ENCODE measurements around the gene SF3A2.

SF3A2 gene

DNA sequence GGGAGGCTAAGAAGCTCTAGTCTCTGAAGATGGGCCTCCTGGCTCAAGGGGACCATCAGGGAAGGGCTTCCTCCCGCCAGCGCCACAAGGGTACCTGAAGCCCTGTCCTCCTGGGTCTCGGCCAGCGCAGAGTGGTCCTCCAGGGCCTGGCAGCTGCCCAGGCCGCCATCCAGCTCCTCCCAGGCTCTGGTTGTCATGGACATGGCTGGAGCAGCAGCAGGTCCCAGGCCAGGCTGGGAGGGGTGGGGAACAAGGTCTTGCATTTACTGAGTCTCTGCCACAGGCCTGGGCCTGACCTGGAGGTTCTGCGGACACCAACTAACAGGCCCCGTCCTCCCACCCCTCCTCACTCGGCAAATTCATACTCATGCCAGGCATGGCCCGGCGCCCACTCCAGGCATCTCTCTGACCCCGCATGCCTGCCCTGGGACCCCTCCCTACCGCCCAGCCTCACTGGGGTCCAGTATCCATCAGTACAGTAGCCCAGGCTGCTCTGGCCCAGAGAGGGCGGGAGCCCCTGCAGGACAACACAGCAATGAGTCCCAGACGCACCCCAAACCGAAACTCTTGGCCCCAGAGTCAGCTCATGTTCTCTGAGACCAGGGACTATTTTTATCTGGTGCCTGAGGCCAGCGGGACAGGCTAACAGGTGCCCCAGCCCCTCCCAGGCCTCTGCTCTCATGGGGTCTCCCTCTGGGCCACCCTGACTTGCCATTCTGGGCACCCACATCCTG lies 18.7 kb downstream of the SF3A2 start:
- no peak for DNase-seq

DNA sequence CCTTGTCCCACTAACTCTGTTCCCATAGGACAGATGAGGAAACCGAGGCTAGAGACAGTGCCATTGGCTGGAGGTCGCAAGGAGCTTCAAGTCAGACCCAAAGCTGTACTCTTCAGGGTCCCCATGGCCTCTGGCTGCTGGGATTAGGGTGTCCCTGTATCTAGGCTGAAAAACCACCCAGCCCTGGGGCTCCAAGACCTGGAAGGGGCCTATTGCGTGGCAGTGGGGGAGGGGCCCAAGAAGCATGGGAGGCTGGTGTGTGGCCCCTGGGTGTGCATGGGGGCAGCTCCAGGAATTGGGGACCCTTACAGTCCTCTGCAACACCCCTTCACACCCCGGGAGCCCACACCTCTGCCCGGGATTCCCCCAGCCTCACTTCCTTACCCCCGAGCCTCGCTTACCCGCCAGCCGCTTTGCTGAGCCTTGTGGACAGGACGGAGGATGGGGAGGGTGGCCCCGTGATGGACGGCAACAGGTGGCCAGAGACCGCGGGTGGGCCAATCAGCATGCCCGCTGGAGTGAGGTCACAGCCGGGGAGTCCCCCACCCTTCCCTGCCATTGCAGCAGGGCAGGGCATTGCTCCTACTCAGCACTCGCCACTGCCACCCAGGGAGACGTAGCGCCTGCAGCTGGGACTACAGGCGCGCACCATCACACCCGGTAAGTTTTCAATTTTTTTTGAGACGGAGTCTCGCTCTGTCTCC lies 19.5 kb downstream of the SF3A2 start, which contains the start of gene JSRP1:
TSS of gene JSRP1 (minus strand) at position 436 of the 704 bp plus-strand sequence. CDS start 1,103 bp downstream, outside the sequence.
- DNase-seq = no peak

DNA sequence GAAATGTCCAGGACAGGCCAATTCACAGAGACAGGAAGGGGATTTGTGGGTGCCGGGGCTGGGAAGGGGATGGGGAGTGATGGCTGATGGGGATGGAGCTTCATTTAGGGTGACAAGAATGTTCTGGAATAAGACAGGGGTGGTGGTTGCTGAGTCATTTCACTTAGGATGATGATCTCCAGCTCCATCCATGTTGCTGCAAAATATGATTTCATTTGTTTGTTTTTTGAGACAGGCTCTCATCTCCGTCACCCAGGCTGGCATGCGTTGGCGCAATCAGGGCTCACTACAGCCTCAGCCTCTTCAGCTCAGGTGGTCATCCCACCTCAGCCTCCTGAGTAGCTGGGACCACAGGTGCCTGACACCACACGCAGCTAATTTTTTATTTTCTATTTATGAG lies 22.7 kb downstream of the SF3A2 start:
- no peak for DNase-seq

DNA sequence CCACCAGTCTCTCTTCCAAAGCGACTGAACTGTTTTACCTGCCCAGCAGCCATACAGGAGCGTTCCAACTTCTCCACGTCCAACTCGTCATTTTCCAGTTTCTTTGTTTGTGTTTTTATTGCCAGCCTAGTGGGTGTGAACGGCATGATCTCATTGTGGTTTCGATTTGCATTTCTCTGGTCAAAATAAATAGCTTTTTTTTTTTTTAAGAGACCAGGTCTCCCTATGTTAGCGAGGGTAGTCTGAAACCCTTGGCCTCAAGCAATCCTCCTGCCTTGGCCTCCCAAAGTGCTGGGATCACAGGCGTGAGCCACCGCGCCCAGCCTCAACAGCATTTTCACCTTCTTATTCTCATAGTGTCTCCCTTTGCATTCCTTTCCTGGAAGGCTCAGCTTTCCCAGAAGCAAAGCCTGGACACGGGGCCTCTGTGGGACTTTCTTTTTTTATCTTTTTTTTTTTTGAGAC lies 23.7 kb downstream of the SF3A2 start:
- DNase-seq = no peak

DNA sequence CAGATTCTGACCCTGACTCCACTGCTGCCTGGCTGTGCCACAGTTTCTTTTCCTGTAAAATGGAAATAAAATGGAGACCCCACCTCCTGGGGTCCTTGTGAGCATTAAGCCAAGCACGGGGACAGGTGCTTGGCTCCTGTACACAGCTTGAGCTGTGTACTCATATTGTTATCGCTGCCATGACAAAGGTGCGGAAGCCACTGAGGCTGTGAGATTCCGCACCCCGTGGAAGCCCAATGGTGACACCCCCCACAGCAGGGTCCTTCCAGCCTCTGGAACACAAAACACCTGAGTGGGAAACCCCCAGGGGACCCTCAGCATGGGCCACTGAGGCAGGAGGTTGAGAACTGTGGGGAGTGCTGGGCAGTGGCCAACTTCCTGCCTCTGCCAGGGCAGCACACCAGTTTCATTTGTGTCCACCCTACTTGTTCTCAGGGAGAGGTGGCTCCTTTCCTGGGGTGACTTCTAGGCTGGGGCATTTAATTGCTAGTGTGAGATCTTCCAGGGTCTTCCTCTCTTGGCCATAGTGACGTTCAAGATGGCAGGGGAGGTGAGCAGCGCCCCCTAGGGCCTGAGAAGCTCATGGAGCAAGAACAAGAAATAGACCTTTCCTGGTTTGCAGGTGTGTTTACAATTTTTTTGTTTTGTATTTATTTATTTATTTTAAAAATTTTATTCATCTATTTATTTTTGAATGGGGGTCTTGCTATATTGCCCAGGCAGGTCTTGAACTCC lies 25.0 kb downstream of the SF3A2 start:
- no peak for DNase-seq

DNA sequence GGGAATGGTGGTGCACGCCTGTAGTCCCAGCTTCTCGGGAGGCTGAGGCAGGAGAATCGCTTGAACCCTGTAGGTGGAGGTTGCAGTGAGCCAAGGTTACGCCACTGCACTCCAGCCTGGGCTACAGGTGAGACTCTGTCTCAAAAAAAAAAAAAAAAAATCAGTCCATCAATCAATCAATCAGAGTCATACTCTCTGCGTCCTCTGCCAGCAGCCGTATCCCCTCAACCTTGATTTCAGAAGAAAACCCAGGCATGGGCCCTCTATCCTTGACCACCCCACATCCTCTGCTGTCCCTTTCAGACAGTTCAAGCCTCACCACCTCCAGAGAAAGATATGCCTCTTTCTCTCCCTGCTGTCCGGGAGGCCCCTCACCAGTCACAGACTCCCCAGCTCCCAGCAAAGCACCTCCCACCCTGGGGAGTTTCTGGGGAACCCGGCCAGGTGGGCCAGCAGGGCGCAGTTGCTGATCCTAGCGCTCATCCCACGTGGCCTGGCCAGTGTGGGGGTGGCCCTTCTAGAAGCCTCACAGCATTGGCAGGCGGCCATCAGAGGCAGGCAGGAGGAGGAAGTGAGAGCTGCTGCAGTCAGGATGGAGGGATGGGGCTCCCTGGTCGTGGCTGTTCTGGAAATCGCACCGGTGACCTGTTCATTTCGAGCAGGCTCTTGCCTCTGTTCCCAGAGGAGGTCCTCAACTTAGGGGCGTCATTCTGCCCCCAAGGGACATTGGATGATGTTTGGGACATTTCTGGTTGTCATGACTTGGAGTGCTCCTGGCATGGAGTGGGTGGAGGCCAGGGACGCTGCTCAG lies 29.8 kb downstream of the SF3A2 start:
- no peak for DNase-seq

DNA sequence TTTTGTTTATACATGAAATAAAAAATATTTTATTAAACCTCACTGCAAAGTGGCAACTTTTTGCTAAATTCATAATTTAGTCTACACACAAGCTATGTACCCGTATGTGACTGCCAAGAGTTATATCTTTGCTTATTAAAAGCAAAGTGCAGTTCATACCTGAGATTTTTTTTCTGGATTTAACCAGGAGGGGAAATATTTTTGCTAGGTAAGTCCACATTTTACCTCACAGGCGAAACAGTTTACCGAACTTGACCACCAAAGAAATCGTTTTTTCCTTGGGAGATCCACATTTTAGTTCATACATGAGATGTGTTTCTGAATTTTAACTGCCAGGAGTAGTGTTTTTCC lies 31.8 kb downstream of the SF3A2 start:
- DNase-seq = no peak

DNA sequence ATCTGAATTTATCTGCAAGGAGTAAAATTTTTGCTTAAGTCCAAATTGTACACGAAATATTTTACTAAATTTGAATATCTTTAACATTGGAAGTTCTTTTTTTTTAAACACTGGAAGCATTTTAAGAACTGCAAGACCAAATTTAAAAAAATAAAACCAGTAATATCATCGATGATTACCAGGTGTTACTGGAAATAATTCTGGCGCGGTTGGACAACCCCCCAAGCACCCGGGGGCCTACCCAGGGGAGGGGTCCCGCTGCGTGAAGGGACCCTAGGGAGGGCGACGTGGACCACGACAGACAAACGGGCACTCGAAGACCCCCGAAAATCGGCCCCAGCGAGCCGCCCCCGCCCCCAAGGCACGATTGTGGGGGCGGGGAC lies 32.2 kb downstream of the SF3A2 start:
- DNase-seq = no peak

DNA sequence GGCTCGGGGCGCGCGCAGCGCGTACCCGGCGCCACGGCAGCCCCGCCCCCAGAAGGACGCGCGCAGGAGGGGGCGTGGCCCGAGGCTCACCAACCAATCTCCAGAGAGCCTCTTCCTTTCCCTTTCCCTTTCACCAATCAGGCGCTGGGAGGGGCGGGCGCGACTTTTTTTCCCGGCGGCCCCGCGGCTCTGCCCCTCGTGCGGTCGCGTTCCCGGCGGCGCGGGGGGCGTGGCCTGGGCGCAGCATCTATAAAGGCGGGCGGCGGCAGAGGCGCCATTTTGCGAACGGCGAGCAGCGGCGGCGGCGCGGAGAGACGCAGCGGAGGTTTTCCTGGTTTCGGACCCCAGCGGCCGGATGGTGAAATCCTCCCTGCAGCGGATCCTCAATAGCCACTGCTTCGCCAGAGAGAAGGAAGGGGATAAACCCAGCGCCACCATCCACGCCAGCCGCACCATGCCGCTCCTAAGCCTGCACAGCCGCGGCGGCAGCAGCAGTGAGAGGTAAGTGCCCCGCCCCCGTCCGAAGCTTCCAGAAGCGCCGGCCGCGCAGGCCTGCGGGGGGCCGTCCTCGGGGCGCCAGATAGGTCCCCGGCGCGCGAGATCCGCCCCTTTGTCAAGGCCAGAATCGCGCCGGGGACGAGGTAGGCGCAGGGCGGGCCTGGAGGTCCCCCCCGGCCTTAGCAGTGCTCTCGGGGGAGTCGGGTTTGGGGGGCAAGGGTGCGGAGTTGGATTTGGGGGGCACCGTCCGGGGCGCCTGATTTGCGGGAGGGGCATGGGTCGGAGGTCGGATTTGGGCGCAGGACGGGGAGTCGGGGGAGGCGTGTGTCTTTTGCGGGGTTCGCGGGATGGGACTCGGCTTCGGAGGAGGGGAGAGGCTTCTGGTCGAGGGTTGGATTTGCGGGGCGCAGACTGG lies 32.9 kb downstream of the SF3A2 start:
- DNase-seq = peak; percentile 88

DNA sequence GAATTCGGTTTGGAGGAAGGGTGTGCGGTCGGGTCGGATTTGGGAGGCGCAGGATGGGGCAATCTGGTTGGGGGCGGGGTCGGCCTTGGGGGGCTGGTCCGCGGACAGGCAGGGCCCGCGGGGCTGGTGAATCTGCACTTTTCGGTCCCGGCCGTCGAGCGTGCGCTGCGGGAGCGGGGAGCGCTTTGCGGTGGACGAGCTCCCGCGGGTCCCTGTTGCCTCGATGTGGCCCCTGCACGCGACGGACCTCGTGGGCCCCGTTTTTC lies 33.5 kb downstream of the SF3A2 start:
- DNase-seq = no peak

DNA sequence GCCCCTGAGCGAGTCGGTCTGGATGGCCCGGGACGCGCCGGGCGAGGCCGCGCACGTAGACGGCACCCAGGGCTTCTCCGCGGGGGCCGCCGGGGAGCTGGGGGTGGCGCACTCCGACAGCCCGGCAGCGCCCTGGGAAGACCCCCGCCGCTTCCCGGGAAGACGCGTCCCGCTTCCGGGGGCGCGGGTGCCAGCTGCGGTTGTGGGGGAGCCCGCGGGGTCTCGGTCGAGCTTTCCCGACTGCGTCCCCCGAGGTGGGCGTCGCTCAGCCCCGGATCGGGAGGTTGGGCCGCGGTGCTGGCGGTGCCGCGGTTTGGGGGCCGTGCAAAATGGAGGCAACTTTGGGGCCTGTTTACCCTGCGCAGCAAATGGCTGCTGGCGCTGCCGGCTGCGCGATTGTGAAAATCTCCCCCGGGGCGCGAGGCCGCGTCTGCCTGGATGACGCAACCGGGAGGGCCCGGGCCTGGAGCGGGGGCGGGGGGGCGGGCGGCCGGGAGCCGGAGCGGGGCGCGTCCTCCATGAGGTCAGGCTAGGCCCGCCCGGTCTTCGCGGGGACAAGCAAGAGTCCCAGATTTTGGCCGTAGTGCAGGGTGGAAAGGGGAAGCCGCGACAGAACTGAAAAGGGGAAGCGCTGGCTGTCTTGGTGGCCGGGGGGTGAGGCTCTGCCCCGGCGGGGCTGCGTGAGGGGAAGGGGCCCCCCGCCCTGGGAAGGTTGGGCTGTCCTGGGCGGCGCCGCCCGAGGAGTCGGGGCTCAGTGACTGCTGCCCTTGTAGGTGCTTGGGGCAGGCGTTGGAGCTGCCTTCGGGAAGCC lies 34.0 kb downstream of the SF3A2 start:
- no peak for DNase-seq

DNA sequence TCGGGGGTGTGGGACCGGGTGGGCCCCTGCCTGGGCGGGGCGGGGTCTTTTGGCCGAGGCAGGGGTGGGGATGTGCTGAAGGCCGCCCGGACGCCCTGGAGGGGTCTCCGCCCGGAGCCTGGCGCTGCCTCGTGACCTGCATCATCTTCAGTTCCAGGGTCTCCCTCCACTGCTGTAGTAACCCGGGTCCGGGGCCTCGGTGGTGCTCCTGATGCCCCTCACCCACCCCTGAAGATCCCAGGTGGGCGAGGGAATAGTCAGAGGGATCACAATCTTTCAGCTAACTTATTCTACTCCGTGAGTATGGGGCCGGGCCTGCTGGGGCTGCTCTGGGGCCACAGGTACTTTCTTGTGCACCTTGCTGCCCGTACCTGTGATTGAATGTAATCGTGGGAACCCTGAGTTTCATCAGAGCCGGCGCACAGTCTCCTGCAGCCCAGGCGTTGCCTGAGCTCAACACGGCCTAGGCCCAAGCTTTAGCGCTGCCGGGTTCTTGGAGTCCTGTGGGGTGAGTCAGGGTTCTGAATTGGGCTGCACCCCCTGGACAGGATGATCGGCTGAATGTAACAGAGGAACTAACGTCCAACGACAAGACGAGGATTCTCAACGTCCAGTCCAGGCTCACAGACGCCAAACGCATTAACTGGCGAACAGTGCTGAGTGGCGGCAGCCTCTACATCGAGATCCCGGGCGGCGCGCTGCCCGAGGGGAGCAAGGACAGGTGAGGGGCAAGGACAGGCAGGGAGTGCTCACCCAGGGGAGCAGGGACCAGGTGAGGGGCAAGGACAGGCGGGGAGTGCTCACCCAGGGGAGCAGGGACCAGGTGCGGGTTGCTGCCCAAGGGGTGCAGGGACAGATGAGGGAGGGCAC lies 34.8 kb downstream of the SF3A2 start:
- no peak for DNase-seq

DNA sequence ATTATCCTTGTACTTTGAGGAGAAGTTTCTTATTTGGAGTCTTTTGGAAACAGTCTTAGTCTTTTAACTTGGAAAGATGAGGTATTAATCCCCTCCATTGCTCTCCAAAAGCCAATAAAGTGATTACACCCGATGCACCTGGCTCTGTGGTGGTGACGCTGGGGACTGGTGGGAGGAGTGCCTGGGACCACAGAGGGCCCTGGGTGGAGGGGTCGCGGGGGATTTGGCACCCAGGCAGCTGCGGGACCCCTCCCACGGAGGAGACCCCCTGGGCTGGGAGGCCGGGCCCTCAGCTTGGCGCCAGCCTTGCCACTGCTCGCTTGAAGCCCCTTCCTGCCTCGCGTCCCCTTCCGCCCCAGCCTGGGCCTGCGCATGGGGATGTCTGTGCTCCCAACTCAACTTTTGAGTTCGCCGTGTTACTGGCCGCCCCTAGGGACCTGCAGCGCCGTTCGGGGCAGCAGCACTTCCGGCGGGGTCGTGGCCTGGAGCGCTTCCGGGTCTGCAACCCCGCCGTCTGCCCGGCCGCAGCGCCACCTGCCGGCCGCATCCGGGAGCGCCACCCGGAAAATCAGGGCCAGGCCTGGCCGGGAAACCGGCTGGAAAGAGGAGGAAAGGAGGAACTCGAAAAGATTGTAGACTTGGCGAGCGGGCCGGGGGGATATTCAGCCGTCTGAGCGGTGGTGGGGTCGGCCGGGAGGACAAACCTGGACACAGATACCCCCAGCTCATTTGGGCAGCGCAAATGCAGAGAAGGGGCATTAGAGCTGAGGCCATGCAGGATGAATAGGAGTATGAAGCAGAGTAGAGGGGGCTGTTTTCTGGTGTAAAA lies 36.9 kb downstream of the SF3A2 start:
- peak; percentile 12 for DNase-seq

DNA sequence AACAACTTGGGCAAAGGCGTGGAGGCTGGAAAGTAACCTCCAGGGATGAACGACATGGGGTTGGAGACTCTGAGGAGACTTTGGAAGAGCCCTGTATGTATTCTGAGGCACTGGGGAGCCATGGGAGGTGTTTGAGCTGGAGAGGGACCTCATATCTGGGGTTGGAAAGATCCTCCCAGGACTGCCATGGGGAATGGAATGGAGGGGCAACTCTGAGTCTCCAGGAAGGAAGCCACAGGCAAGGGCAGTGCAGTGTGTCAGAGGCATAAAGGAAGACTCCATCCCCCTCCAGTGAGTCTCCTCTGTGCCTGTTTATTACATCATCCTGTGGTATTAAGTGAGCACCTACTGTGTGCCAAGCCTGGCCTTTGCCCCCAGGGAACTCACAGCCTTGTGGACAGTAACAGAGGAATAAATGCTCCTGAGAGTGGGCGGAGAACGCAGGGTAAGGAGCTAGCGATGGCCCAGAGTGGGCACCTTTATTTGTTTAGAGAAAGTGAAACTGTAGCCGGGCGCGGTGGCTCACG lies 37.6 kb downstream of the SF3A2 start:
- DNase-seq = no peak

DNA sequence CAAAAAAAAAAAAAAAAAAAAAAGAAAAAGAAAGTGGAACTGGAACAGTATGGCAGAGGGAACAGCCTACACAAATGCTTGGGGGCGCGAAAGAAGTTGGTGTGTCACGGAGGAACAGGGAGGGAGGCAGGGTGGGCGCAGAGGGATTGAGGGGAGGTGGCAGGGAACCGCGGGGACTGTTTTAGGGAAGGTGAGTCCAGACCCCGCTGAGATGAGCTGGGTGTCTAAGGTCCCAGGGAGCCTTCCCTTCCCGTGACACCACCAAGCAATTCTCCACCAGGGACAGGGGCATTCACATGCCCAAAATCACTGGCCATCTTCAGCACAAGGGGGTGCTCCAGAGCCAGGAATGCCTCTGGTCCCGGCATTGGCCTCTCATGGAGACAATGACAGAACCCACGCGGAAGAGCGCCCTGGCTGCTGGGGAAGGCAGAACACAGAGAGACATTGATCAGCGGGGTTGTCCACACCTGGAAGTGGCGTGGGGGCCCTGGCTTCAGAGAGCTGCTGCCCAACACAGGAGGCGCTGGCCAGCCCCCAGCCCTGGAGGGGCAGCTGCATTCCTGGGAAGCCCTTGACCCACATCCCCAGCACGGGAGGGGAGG lies 38.4 kb downstream of the SF3A2 start:
- DNase-seq = peak; percentile 13

DNA sequence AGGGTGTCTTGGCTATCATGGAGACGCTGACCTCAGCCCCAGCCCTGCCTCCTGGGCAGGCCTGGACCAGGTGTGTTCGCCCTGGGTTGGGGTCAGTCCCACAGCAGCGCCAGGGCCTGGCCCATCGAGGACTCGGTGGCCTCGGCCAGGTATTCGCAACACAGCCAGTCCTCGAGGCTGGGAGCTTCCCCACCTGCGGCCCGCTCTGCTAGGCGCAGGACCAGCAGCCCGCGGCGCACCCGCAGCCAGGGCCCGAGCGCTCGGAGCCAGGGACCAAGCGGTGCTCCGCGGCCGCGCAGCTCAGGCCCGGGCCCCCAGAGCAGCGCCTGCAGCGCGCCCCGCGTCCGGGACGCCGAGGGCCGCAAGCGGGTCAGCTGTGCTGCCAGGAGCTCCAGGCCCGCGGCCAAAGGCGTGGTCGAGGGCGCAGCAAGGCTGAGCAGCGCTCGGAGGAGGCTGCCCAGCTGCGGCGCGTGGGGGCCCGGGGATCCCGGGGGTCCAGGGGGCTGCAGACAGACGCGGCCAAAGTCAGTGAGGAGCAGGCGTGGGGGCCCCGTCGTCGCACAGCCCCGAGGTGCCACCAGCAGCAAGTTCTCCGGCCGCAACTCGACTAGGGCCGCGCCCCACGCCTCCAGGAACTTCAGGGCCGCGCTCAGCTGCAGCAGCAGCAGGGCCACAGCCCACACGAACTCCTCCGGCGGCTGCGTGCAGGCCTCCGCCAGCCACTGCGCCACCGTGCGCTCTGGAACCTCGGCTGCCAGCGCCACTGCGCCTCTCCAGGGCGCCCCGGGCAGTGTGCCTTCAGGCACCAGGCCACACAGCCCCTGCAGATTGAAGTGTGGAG lies 39.2 kb downstream of the SF3A2 start:
- DNase-seq = no peak

DNA sequence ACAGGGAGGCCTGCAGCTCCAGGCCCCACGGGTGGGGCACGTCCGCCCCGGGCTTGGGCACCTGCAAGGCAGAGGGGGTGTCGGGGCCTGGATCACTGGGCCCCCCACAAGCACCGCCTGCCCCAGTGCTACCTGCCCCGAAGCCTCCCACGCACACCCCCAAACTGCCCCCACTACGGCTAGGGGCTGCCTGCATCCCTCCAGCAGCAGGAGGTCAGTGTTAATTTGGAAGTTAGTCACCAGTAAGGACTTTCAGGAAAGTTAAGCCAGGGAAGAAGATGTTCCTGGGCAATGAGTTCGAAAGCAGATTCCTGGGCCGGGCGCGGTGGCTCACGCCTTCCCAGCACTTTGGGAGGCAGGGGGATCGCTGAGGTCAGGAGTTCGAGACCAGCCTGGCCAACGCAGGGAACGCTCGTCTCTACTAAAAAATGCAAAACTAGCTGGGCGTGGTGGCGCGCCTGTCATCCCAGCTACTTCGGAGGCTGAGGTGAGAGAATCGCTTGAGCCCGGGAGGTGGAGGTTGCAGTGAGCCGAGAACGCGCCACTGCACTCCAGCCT lies 39.9 kb downstream of the SF3A2 start:
- DNase-seq = no peak
